GM21528 (cell line): ENCODE results near the gene TRAF3.

Experiments
- ATAC-seq: cut with Tn5 transposase; IDR thresholded peaks from one replicate; pipeline ENCODE4 v1.9.1; 2021; ENCODE audit warnings: mild to moderate bottlenecking, moderate library complexity; ENCODE audit not compliant: unreplicated experiment, low FRiP score

The TRAF3 gene

GRCh38 chr14:102930753-102931579 is 153.7 kb downstream of the TRAF3 start:
- ATAC-seq = no peak

- no peak for ATAC-seq
Measured at GRCh38 chr14:102931580-102932285, 154.5 kb downstream of the TRAF3 start.

GRCh38 chr14:102932484-102933248 is 155.4 kb downstream of the TRAF3 start:
- no peak for ATAC-seq

GRCh38 chr14:102933618-102934231 is 156.5 kb downstream of the TRAF3 start:
- no peak for ATAC-seq

- no peak for ATAC-seq
Measured at GRCh38 chr14:102935756-102936155, 158.5 kb downstream of the TRAF3 start.

GRCh38 chr14:102937331-102938175 is 160.3 kb downstream of the TRAF3 start:
- no peak for ATAC-seq

- no peak for ATAC-seq
Measured at GRCh38 chr14:102938191-102938590, 160.9 kb downstream of the TRAF3 start.

- no peak for ATAC-seq
Measured at GRCh38 chr14:102939329-102939728, 162.1 kb downstream of the TRAF3 start.

GRCh38 chr14:102939820-102940561 is 162.7 kb downstream of the TRAF3 start:
- ATAC-seq = no peak

GRCh38 chr14:102940729-102941362 is 163.6 kb downstream of the TRAF3 start:
- ATAC-seq = no peak

GRCh38 chr14:102941419-102942011 is 164.3 kb downstream of the TRAF3 start:
- no peak for ATAC-seq

- ATAC-seq = no peak
Measured at GRCh38 chr14:102942069-102942468, 164.8 kb downstream of the TRAF3 start.

GRCh38 chr14:102943454-102943853 is 166.2 kb downstream of the TRAF3 start:
- no peak for ATAC-seq

- ATAC-seq = no peak
Measured at GRCh38 chr14:102943979-102944378, 166.7 kb downstream of the TRAF3 start.

- ATAC-seq = no peak
Measured at GRCh38 chr14:102944448-102945330, 167.4 kb downstream of the TRAF3 start.

- no peak for ATAC-seq
Measured at GRCh38 chr14:102945346-102946130, 168.3 kb downstream of the TRAF3 start.
